Kidney epithelial cell (primary cell): Measurements from ENCODE around the gene TNRC6C. TPM values are rescaled to one million over a fixed set of nuclear protein-coding genes. Genes with fewer than 3 reads are reported as not detected.
A peak's percentile ranks its signal among the peaks of the same experiment; 100 is the strongest.

Experiments used
- DNase-seq: peaks from one replicate; pipeline ENCODE4 v3.0.0-alpha.2; 2010; ENCODE audit warnings: low read depth
- H3K27me3 ChIP-seq: 2 replicates; pipeline ENCODE4 v1.6.0; 2011; ENCODE audit warnings: low read length; ENCODE audit not compliant: control insufficient read depth, insufficient read depth
- H3K36me3 ChIP-seq: 2 replicates; pipeline ENCODE4 v1.5.1; 2011; ENCODE audit warnings: low read length; ENCODE audit not compliant: control insufficient read depth, insufficient read depth
- H3K4me3 ChIP-seq: 2 replicates; pipeline ENCODE4 v1.5.1; 2011; ENCODE audit warnings: low read depth, mild to moderate bottlenecking, control low read depth, low read length
- total RNA-seq: library from RNA; depleted of rRNA; stranded (reverse); fragments of >200 nt; gene quantifications from 2 replicates; pipeline ENCODE4 v1.2.3, GENCODE V29; 2015
- TF ChIP-seq, protein P1 (sequence below): IDR thresholded peaks from 2 replicates; pipeline ENCODE4 v1.5.1; 2011; ENCODE audit warnings: mild to moderate bottlenecking, moderate library complexity, low read length, control low read depth, inconsistent platforms; ENCODE audit not compliant: insufficient read depth, poor library complexity, severe bottlenecking

The TNRC6C gene
- total RNA-seq, 1 donor from 2014 or later, result 5.3 TPM

DNA sequence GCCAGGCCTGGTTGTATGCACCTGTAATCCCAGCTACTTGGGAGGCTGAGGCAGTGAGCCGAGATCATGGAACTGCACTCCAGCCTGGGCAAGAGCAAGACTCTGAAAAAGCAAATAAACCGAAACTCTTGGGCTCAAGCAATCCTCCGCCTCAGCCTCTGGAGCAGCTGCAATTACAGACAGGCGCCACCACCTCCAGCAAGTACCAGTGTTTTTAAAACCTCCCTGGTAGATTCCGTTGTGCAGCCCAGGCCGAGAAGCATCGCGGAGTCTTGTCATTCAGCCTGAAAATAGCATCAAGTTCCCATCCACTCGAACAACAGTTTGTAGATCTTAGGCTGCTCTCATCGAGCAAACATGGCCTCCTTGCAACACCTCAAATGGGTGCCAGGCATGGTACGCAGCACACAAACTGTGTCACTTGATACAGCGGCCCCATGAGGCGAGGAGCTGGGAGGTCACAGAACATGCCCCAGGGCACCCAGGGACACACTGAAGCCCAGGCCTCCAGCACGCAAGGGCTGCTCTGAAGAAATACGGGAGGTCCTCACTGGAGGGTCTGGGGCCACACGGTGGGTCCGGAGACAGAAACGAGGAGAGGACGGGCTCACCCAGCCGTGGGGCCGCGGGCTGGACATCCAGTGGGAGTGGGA is 152.0 kb downstream of the TNRC6C start:
- no peak for DNase-seq
- Histone ChIP-seq H3K4me3 (no peak overlapping the region), H3K36me3 (no peaks in the 10 kb centered on the region), H3K27me3 (no peaks in the 10 kb centered on the region)
- TF ChIP-seq, protein P1, sequence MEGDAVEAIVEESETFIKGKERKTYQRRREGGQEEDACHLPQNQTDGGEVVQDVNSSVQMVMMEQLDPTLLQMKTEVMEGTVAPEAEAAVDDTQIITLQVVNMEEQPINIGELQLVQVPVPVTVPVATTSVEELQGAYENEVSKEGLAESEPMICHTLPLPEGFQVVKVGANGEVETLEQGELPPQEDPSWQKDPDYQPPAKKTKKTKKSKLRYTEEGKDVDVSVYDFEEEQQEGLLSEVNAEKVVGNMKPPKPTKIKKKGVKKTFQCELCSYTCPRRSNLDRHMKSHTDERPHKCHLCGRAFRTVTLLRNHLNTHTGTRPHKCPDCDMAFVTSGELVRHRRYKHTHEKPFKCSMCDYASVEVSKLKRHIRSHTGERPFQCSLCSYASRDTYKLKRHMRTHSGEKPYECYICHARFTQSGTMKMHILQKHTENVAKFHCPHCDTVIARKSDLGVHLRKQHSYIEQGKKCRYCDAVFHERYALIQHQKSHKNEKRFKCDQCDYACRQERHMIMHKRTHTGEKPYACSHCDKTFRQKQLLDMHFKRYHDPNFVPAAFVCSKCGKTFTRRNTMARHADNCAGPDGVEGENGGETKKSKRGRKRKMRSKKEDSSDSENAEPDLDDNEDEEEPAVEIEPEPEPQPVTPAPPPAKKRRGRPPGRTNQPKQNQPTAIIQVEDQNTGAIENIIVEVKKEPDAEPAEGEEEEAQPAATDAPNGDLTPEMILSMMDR, result no peak

DNA sequence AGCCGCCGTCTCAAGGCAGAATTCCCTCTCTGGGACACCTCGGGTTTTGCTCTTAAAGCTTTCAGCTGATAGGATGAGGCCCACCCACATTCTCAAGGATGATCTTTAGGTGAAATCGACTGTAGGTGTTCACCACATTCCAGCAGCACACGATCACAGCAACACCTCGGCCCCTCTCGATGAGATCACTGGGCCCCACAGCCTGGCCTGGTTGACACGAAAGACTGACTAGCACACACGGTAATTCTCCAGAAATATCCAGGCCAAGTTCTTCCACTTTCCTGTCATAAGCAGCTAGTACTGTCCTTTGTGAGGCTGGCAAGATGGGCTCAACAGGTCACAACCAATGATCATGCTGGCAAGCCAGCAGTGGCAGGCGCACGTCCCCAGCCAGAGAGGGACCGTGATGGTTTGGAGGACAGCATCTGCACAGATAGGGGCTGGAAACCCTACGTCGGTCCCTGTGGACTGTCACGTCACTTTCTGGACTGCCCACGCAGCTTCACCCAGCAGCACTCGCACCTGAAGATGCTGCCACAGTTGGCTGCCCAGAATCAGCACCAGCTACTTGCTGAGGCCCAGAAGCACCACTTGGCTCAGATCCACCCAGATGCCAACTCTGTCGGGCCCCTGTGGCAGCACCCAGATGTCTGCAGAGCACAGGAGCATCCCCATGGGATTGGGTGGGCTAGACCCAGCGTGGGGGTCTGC is 152.7 kb downstream of the TNRC6C start:
- DNase-seq, result no peak
- TF ChIP-seq, protein P1, result no peak

DNA sequence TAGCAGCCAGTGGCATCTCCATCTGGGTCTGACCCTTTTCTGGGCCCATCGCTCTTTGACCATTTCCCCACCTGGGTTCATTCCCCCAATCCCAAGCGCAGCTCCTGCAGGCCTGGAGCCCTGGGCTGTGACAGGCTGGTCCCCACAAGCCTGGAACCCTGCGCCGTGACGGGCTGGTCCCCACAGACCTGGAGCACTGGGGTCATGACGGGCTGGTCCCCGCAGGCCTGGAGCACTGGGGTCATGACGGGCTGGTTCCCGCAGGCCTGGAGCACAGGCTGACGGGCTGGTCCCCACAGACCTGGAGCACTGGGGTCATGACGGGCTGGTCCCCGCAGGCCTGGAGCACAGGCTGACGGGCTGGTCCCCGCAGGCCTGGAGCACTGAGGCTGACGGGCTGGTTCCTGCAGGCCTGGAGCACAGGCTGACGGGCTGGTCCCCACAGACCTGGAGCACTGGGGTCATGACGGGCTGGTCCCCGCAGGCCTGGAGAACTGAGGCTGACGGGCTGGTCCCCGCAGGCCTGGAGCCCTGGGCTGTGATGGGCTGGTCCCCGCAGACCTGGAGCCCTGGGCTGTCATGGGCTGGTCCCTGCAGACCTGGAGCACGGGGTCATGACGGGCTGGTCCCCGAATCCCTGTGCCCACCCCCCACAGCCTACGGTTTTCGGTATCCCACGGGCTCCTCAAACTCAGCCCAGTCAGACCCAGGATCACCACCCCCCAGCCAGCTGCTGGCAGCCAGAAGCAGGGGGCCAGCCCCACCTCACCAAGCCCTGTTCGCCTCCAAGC is 153.4 kb downstream of the TNRC6C start:
- no peaks in the 10 kb centered on the region for H3K36me3 ChIP-seq
- H3K27me3 ChIP-seq, result no peaks in the 10 kb centered on the region
- no peak for DNase-seq
- no peak overlapping the region for H3K4me3 ChIP-seq
- TF ChIP-seq, protein P1, result no peak

More for the DNA sequence above, 152.7 kb downstream of the TNRC6C start:
- Histone ChIP-seq H3K4me3 (no peak overlapping the region), H3K36me3 (no peaks in the 10 kb centered on the region), H3K27me3 (no peaks in the 10 kb centered on the region)

GRCh38 chr17:78112518-78113471 is 154.3 kb downstream of the TNRC6C start:
- TF ChIP-seq, protein P1, result peak; percentile 98
- DNase-seq, result no peak
- Histone ChIP-seq H3K27me3 (no peaks in the 10 kb centered on the region), H3K4me3 (no peak overlapping the region), H3K36me3 (no peaks in the 10 kb centered on the region)
